Activated effector memory CD4-positive, alpha-beta T cell treated with Interleukin-2 at 50 U/mL for 16 hours (primary cell): ENCODE data around the gene EIF5AL1.
"Not testable (repeated sequence)": the region's sequence is repeated elsewhere in the genome, so short reads cannot be mapped to it uniquely, and the experiment has no call there.

Experiments
- DNase-seq: peaks from one replicate; pipeline ENCODE4 v3.0.0-alpha.2; 2020

EIF5AL1 gene

DNA sequence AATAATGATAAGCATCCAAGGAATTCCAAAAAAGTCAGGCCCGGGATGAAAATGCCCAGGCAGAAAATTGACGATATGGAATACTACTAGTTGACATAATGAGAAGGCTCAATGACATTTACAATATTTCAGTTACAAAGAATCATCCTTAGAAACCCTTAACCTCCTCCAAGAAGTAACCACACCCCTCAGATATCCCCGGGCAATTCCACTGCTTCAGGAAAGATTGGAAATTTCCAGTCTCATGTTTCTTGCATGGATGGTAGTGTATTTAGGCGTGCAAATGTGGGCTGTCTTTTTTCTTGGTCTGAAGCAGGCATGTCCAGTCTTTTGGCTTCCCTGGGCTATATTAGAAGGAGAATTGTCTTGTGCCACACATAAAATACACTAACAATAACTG, 5.2 kb downstream of the EIF5AL1 start:
- DNase-seq, result not testable (repeated sequence)

DNA sequence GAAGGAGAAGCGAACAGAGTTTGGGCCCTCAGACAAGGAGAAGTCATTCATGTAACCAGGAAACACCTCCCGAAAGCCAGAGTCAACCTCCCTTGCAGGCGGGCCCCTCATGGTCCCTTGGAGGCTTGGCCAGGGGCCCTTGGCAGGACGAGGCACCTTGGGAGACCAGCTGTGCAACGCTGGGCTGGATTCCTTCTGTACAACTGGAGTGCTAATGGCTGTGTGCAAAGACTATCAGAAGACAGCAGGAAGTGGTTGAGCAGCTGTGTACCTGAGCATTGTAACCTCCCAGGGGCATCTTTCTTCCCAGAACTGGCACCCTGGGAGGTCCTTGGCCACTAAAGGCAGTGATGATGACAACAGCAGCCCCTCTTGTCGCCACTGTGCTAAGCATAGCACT, 9.4 kb downstream of the EIF5AL1 start:
- not testable (repeated sequence) for DNase-seq

DNA sequence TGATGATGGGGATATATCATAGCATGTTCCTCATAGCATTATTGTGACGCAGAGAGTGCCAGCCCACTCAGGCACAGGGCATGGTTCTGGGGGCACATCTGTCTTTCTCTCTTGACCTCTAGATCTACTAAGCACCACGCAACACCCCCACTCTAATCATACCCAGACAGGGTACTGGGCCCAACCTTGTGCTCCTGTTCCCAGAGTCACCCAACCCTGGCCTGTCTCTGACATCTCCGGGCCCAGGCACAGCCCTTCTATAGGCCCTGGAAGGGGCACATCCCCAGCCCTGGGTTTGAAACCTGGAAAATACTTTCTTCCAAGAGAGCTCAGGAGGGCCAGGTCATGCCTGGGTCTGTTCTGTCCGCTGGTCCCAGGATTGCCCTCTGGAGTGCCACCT, 10.1 kb downstream of the EIF5AL1 start:
- DNase-seq, result not testable (repeated sequence)

DNA sequence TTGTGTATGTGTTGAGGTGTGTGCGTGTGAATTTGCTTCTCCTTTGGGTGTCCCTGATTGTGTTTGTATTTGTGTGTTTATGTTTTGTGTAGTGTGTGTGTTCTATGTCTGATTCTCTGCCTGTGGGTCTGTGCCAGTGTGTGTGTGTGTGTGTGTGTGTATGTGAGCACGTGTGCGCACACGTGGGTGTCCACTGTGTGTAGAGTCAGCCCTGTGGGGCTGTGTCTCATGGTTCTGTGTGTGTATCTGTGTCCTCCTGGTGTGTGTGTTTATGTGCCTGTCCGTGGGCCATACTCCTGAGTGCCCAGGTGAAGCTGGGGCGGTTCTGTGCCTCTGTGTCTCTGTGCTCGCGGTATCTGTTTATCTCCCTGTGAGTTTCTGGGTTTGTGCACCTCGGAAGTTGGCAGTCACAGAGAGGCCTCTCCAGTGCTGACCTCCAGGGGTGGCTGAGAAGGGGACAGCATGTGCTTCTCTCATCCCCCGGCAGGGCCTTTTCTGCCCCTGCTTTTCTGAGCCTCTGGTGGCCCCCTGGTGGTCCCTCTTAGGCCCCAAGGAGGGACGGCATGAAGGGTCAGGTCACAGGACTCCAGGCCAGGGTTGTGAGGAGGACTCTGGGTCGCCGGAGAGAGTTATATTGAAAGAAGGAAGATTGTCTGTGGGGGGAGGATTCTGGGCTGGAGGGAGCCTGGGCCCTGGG, 11.0 kb downstream of the EIF5AL1 start:
- not testable (repeated sequence) for DNase-seq

DNA sequence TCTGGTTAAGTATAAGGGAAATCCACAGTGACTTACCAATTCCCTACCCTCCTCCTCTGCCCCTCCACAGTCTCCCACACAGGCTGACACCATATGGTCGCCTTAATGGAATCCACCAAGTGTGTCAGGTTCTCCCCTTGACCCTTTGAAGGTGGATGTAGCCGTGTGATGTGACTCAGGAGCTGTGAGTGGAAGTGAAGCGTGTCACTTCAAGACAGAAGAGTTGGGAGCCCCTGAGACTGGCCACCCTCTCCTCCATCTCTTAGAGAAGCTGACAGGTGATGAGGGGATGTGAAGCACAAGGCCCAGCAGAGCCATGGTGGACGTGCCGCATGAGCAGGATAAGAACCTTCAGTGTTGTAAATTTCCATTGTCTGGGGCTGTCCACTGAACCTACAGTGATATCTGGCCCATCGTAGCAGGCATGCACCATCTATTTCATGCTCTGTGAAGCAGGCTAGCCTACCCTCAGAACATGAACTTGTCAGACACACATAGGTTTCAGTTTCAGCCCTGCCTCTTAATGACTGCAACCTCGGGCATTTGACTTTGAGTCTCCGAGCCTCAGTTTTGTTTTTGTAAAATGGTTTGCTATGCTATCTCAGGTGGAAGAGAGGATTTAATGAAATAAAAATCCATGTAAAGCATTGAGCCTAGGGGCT, 12.8 kb downstream of the EIF5AL1 start:
- DNase-seq, result not testable (repeated sequence)

DNA sequence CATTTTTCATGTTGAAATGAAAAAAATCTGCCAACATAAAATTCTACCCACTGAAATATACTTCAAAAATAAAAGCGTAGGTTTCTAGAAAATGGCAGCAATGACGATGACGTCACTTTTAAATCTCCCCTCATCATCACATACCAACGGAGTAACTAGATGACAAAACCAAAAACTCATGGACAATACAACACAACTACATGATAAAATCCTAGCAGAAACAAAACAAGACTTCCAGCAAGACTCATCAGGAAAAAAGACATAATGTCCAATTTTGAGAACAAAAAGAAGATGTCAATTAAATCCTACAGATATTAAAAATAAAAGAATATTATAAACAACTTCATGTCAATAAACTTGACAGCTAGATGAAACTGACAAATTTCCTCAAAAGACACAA, 15.9 kb downstream of the EIF5AL1 start:
- DNase-seq, result not testable (repeated sequence)

DNA sequence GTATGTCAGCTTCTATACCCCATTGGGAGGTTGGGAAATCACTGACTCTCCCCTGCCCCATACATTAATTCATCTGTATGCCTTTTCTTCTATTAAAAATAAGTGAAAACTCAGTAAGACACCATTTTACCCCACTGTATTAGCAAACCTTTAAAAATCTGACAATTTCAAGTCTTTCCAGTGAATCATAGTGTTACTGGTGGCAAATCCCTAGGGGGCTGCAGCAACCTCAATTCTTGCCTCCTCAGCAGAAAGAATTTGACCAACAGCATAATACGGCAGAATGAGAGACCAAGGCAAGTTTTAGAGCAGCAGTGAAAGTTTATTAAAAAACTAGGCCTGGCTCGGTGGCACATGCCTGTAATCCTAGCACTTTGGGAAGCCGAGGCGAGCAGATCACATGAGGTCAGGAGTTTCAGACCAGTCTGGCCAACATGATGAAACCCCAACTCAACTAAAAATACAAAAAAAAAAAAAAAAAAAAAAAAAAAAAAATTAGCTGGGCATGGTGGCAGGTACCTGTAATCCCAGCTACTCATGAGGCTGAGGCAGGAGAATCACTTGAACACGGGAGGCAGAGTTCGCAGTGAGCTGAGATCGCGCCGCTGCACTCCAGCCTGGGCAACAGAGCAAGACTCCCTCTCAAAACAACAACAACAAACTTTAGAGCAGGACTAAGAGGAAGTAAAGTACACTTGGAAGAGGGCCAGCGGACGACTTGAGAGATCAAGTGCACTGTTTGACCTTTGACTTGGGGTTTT, 21.0 kb downstream of the EIF5AL1 start:
- DNase-seq, result not testable (repeated sequence)

DNA sequence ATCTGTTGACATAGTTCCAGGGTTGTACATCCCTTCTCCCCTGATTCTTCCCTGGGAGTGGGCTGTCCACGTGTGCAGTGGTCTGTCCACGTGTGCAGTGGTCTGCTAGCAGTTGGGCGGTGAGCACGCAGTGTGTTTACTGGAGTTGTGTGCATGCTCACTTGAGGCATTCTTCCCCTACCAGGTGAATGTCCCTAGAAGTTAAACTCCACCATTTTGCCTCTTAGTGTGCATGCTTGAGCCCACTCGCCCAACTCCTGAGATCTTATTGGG, 21.5 kb downstream of the EIF5AL1 start:
- not testable (repeated sequence) for DNase-seq

DNA sequence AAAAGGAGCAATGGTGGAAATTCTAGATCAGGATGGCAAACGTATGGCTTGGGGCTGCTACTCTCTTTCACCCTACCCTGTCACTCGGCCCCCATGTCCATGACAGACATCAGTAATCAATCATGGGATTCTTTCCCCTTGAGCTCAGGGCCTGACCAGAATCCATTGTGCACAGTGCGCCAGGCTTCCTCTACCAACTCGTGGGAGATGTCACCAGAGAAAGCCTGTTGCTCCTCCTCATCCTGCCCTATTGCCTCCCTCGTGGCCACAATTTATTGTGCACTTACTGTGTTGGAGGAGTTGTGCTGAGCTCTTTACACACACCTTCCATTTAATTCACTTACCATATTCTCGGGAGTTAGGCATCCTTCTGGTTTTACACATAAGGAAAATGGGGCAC, 26.0 kb downstream of the EIF5AL1 start:
- DNase-seq, result not testable (repeated sequence)

DNA sequence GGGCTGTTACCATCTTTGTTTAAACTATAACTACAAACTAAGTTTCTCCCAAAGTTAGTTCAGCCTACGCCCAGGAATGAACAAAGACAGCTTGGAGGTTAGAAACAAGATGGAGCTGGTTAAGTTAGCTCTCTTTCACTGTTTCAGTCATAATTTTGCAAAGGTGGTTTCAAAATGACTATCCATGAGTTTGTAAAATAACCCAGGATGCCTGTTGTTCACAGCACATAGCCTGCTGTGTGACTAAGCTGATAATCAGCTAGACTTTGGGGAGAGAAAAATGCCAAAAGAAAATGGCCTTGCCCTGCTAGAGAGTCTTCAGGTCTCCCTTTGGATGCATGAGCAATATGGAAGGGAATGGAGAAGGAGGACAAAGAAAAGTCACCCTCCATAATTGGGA, 28.6 kb downstream of the EIF5AL1 start:
- not testable (repeated sequence) for DNase-seq

DNA sequence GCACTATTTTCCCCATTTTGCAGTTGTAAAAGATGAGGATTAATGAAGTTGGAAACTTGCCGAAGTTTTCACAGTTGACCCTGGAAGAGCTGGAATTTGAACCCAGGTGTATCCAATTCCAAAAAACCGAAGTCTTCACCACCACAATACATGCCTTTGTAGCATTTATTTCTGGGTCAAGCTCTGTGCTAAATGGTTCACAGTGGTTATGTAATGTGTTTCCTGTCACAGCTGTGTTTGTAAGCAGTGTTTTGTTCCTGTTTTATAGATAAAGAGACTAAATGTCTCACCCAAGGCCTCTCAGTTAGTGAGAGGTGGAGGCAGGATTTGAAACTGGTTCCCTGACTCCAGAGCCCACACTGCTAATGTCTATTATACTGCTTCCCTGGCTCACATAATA, 30.3 kb downstream of the EIF5AL1 start:
- no peak for DNase-seq

DNA sequence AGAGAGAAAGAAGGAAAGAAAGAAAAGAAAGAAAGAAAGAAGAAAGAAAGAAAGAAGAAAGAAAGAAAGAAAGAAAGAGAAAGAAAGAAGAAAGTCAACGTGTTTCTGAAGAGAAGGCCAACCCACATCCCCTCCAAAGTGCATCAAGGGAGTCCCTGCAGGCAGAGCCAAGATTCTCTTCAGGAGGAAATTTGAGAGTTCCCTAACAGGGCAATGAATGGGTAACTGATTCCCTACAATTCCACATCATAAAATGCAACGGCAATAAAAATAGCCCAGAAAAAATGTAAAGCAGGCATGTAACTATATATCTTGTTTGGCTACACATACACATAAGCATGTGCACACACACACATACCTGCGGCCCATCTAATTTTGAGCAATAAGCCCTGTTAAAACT, 32.1 kb downstream of the EIF5AL1 start:
- not testable (repeated sequence) for DNase-seq

DNA sequence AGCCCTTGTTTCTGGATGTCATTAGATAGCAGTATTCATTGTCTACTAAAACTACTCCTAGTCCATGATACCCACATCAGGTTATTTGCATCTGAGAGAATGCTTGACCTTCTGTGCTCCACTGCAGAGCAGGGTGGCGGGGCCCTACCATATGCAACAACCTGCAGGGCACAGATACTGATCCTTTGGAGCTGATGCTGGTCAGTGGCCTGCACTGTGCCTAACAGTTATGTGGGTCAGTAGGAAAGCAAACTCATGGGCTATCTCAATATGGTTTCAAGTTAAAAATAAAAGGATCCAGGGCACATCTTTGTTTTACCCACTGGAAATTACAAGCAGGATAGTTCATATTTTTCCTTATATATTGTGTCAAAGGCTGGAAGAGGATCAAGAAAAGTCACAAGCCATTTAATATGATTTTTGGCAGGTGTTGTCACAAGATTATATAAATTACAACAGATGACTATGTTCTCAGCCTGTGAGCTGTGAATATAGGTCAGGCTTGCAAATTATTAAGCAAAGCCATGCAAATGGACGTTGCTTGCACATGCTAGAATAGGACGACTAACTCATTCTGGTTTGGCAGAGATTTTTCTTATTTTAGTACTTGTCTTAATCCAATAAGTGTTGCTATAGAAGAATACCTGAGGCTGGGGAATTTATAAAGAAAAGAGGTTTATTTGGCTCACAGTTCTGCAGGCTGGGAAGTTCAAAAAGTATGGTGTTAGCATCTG, 32.8 kb downstream of the EIF5AL1 start:
- DNase-seq, result not testable (repeated sequence)

DNA sequence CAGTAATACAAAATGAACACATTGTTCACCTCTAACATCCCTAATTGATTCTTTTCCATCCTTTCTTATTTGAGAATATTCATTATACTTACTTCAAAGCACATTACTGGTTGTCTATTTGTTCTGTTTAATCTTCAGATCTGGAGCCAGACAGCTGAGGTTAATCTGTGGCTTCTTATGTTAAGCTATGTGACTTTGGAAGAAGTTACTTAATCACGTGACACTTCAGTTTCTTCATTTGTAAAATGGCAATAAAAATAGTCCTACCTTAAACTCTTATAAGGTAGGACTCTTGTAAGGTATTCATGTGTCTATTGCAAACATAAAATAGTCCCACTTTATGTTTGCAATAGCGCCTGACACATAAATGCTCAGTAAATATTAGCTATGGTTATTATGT, 34.8 kb downstream of the EIF5AL1 start:
- DNase-seq, result not testable (repeated sequence)

DNA sequence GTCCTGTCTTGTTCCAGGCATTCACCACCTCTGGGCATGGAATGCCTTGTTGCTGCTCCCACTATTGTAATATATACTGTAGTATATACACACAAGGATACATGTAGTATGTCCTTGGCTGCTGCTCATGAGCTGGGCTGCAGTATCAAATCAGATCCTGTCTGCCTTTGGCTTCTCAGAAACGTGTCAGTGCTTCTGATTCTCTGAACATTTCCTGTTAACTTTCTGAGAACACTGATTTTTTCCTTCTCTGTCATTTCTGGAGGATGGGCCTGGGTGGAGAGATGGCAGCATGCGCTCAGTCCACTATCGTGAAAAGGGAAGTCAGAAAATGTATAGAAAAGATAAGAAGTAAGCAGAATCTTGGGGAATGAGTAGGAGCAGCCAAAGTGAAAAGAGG, 35.6 kb downstream of the EIF5AL1 start:
- DNase-seq, result no peak

DNA sequence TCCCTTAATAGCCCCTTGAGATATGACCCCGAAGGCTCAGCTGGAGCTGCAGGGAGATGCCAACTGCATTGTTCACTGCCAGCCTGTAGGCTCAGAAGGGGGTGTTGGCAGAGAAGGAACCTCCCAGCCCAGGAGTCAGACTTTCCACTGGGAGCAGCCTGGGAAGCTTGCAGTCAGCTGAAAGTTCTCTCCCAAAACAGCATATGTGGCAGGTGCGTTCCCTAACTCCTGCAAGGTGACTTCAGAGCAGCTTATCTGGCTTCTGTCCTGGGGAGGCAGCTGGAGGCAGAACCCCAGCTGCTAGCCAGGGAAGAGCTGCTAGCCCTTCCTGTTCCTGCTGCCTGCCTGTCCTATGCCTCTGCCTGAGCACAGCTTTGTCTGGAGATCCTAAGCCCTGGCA, 39.8 kb downstream of the EIF5AL1 start:
- no peak for DNase-seq

DNA sequence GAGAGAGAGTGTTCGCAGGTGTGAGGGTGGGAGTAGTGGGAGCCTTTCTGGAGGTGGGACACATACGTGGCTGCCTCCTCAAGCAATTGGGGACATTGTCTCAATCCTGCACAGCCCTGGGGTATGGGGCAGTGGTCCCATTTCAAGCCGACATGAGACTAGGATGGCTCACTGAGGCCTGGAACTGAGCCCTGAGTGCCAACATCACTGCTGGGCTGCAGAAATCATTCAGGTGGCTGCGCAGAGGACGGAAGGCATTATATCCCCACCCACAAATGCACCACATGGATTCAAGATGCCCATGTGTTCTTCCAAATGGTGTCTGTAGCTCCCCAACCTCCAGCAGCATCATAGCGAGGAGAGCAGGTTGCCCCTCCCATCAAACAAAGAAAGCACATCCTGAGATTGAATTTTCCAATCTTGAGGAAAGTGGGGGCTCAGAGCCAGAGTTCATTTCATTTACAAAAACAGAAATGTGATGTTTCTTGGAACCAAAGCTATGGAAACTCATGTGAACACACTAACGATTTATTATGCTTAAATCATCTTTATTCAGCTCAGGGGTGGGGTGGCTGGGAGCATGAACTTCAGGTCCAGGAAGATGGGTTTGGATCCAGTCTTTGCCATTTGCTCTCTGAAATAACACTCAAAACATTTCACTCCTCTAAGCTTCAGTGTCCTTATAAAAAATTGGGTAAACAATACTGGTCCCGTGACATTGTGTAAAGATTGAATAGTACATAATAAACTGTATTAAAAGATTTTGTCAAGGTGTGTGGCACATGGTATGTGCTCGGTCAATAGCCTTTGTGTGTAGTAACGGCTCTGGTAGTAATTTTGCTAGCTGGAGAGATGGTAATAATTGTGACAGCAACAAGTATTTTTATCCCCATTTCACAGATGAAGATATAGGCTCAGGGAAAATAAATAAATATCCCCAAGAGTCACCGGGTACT, 43.3 kb downstream of the EIF5AL1 start:
- DNase-seq, result no peak

DNA sequence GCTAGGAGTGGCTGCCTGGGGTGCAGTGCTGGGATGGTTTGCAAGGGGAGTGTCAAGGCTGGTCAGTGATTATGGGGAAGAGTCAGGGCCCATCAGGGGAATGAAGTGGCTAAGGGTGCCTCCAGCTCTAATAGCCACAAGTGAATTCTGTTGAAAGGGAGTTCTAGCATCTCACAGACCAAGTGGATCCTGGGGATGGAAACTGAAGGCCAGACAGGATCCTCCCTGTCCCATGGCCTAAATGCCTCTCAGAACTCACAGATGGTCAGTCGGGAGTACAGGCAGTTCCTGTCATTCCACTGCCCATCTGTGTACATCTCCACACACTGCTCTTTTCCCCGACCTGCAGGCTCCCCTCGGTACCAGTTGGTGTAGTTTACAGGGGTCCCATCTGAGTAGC, 44.6 kb downstream of the EIF5AL1 start:
- DNase-seq, result not testable (repeated sequence)

DNA sequence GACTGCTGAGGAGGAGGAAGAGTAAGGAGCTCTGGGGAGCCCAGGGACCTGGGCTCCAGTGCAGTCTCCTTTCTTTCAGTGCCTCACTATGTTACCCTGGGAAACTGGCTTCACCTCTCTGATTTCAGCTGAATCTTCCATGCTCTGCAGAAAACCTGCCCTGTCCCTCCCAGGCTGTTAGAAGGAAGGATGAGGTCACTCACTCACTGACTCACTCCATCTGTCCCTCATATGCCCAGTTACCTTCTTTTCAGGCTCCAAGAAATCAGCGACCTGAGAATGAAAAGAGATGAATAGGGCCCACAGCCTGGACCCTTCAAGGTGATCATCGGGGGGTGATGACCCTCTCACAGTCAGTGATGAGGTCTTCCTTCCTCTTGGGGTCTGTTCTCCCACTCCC, 47.4 kb downstream of the EIF5AL1 start:
- DNase-seq, result no peak

DNA sequence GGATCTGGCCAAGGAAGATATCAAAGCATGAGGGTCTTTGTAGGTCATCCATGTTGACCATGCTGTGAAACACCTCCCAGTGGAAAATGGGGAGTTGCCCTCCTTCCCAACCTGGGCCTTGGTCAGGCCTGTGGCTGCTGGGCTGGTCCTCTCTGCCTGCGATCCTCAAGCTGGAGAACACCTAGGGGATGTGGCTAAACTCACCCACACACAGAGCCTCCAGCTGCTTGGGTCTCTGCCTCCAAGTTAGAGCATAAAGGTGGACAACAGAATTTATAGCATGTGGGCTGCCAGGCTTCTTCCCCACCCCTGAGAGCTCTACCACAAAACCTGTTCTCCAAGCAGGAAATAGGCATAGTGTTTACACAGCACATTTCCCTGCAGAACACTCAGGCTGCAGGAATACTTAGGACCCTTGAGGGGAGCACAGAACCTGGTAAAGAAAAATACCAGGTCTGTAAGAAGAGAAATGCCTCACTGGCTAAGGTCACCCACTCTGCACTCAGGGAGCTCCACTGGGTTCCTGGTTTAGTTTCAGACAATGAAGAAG, 47.9 kb downstream of the EIF5AL1 start, which contains the start of gene SFTPA2:
TSS of gene SFTPA2 (minus strand) at position 248 of the 550 bp plus-strand sequence. CDS start 924 bp downstream, outside the sequence.
- DNase-seq, result no peak

DNA sequence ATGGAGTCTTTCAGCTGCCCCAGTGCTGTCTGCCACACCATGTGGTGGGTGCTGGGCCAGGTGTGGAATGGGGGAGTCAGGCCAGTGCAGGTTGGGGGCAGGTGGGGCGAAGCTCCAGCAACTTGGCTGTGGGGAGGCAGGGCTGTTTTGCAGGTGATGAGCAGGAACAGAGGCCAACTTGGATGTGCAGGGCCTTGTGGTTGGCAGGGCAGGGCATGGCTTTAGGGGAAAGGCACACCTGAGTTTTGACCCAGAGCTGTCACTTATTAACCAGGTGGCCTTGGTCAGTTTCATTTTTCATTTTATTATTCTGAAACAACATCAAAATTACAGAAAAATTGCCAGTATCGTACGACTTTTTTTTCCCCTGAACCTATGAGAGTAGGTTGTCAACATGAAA, 48.9 kb downstream of the EIF5AL1 start:
- no peak for DNase-seq
